Loucy (cell line): ENCODE measurements around the gene KIF26A.

ENCODE experiments used
- H2AFZ ChIP-seq: fragments of 200-600 bp; sonication (generic); 2 replicates; pipeline ENCODE4 v1.6.0; 2016; ENCODE audit warnings: antibody characterized with exemption, mild to moderate bottlenecking, low read length, moderate library complexity
- H3F3A ChIP-seq: fragments of 200-600 bp; 2 replicates; pipeline ENCODE4 v1.6.0; 2016; ENCODE audit warnings: antibody characterized with exemption, low read depth, mild to moderate bottlenecking
- H3K27me3 ChIP-seq: fragments of 200-600 bp; sonication (generic); 2 replicates; pipeline ENCODE4 v1.6.1; 2014; ENCODE audit warnings: low read length, mild to moderate bottlenecking; ENCODE audit not compliant: insufficient read depth, poor library complexity, severe bottlenecking
- H3K36me3 ChIP-seq: fragments of 200-600 bp; sonication (generic); 2 replicates; pipeline ENCODE4 v1.6.1; 2016; ENCODE audit warnings: low read length; ENCODE audit not compliant: insufficient read depth
- H3K4me1 ChIP-seq: fragments of 200-600 bp; sonication (generic); 2 replicates; pipeline ENCODE4 v1.5.1; 2014; ENCODE audit warnings: low read length, mild to moderate bottlenecking; ENCODE audit not compliant: insufficient read depth, poor library complexity, severe bottlenecking
- H3K4me2 ChIP-seq: fragments of 200-600 bp; sonication (generic); 2 replicates; pipeline ENCODE4 v1.6.0; 2014; ENCODE audit warnings: antibody characterized with exemption, low read length, low read depth, mild to moderate bottlenecking; ENCODE audit not compliant: poor library complexity, severe bottlenecking
- H3K4me3 ChIP-seq: fragments of 200-600 bp; sonication (generic); 2 replicates; pipeline ENCODE4 v1.5.1; 2014; ENCODE audit warnings: low read length, mild to moderate bottlenecking, mixed read lengths; ENCODE audit not compliant: poor library complexity, severe bottlenecking
- H3K79me2 ChIP-seq: fragments of 200-600 bp; sonication (generic); 2 replicates; pipeline ENCODE4 v1.6.1; 2014; ENCODE audit warnings: low read length; ENCODE audit not compliant: insufficient read depth
- H3K9ac ChIP-seq: fragments of 200-600 bp; sonication (generic); 2 replicates; pipeline ENCODE4 v1.6.0; 2014; ENCODE audit warnings: mild to moderate bottlenecking, low read depth, low read length, moderate library complexity; ENCODE audit not compliant: poor library complexity, severe bottlenecking
- H3K9me2 ChIP-seq: fragments of 200-600 bp; sonication (generic); replicated peaks from 2 replicates; pipeline ENCODE4 v1.6.1; 2016; ENCODE audit warnings: low read depth, low read length, mixed read lengths
- H3K9me3 ChIP-seq: fragments of 200-600 bp; sonication (generic); 2 replicates; pipeline ENCODE4 v1.6.1; 2014; ENCODE audit warnings: mild to moderate bottlenecking, antibody characterized with exemption, low read length, low read depth; ENCODE audit not compliant: insufficient read depth
- H4K20me1 ChIP-seq: fragments of 200-600 bp; sonication (generic); 2 replicates; pipeline ENCODE4 v1.6.0; 2014; ENCODE audit warnings: antibody characterized with exemption, low read length, mild to moderate bottlenecking; ENCODE audit not compliant: insufficient read depth, poor library complexity, severe bottlenecking
- CTCF ChIP-seq: fragments of 200-600 bp; sonication (generic); conservative IDR thresholded peaks from 2 replicates; pipeline ENCODE4 v1.5.1; 2014; ENCODE audit warnings: mild to moderate bottlenecking, antibody characterized with exemption, low read length
- EZH2phosphoT487 ChIP-seq: fragments of 200-600 bp; IDR thresholded peaks from 2 replicates; pipeline ENCODE4 v1.6.1; 2018; ENCODE audit warnings: antibody characterized with exemption, mild to moderate bottlenecking, moderate library complexity, borderline replicate concordance

KIF26A gene

GRCh38 chr14:104188727-104189400 is 50.5 kb downstream of the KIF26A start:
- no peaks in the 10 kb centered on the region for H4K20me1 ChIP-seq
- no peak overlapping the region for H2AFZ ChIP-seq
- H3K9me2 ChIP-seq: no peaks in the 10 kb centered on the region
- no peak overlapping the region for H3K4me3 ChIP-seq
- no peaks in the 10 kb centered on the region for H3K79me2 ChIP-seq
- no peaks in the 10 kb centered on the region for H3K4me1 ChIP-seq
- H3K4me2 ChIP-seq: no peak overlapping the region
- no peaks in the 10 kb centered on the region for H3K9me3 ChIP-seq
- no peak overlapping the region for H3K9ac ChIP-seq
- no peaks in the 10 kb centered on the region for H3K27me3 ChIP-seq
- no peak for TF ChIP-seq CTCF
- no peak for TF ChIP-seq EZH2phosphoT487
- H3K36me3 ChIP-seq: no peaks in the 10 kb centered on the region
- H3F3A ChIP-seq: no peaks in the 10 kb centered on the region

GRCh38 chr14:104189629-104190335 is 51.4 kb downstream of the KIF26A start:
- Histone ChIP-seq H3F3A (no peaks in the 10 kb centered on the region), H3K9me2 (no peaks in the 10 kb centered on the region), H3K4me1 (no peaks in the 10 kb centered on the region), H3K36me3 (no peaks in the 10 kb centered on the region), H4K20me1 (no peaks in the 10 kb centered on the region), H3K9ac (no peak overlapping the region), H3K27me3 (no peaks in the 10 kb centered on the region), H3K4me2 (no peak overlapping the region), H3K9me3 (no peaks in the 10 kb centered on the region), H3K79me2 (no peaks in the 10 kb centered on the region), H3K4me3 (no peak overlapping the region), H2AFZ (no peak overlapping the region)
- TF ChIP-seq CTCF: no peak
- TF ChIP-seq EZH2phosphoT487: no peak

GRCh38 chr14:104190396-104191000 is 52.1 kb downstream of the KIF26A start:
- Histone ChIP-seq H3K9ac (no peak overlapping the region), H3K27me3 (no peaks in the 10 kb centered on the region), H3K4me3 (no peak overlapping the region), H2AFZ (no peak overlapping the region), H3K4me2 (no peak overlapping the region), H3F3A (no peaks in the 10 kb centered on the region), H3K4me1 (no peaks in the 10 kb centered on the region), H3K9me2 (no peaks in the 10 kb centered on the region), H3K36me3 (no peaks in the 10 kb centered on the region), H3K9me3 (no peaks in the 10 kb centered on the region), H3K79me2 (no peaks in the 10 kb centered on the region), H4K20me1 (no peaks in the 10 kb centered on the region)
- TF ChIP-seq EZH2phosphoT487 (no peak), CTCF (no peak)
